ENCODE results near the gene VGLL4. TPM values are rescaled to one million over a fixed set of nuclear protein-coding genes. Genes with fewer than 3 reads are reported as not detected.
A peak's percentile ranks its signal among the peaks of the same experiment; 100 is the strongest.

Gene VGLL4
- polyA plus RNA-seq, 2 of the 4 experiments (the other 2 are of a cell fraction) = 24.7 to 28.1 TPM

GRCh38 chr3:11583235-11583634, 60.5 kb downstream of the VGLL4 start:
- POLR2A ChIA-PET = no interaction called here

DNA sequence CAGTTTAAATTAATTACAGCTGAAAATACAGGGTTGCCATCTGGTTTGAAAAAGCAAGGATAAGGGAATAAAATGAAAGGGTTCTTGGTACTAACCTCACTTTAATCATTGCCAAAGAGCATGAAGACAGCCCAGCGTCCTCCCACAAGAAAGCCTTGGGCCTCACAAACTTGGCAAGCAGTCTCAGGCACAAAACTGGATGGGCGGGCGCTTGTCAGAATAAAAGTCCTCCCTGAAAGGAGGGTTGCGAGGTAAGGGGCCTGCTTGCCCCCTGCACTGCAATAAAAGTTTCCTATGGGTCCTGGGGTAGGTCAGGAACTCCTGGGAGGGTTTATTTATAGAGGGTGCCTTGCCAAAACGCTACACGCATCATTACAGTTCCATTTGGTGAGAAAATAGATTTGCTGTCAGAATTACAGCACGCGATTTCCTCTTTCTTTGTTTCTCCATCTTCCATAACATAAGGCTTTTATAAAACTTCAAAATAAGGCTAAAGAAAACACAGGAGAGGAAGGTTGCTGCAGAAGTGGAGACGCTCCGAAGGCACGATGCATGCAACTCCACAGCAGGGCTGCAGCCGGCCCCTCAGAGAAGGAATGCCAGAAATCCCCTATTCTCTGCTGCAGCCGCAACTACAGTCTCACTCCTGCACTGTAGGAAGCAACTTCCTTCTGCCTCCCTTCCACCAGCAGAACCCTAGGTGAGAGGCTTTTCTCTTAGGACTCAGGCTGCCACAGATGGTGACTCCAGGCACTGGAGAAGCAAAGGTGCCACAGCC, 61.3 kb downstream of the VGLL4 start:
- no peak overlapping the region for H3K4me3 ChIP-seq
- ATAC-seq (peak in 1 of 2 experiments; percentile 52; a peak in 2 of 6 replicates), FAIRE-seq (no peak), DNase-seq (ENCODE audit: low read depth in 1 of 2, low spot score in 1 of 2) (no peak)
- H3K27ac ChIP-seq = no peak overlapping the region
- no peak overlapping the region for H3K4me2 ChIP-seq
- peaks cover 14% of the 10 kb centered on the region; the same call in 2 of the 3 replicates for H3K4me1 ChIP-seq
- WGBS (ENCODE audit: missing lambda C conversion rate) = 67% methylated on average over 13 of the region's 13 CpGs
- H3K9me3 ChIP-seq = no peaks in the 10 kb centered on the region
- no peak for TF ChIP-seq NFE2L2 (conservative IDR thresholded peaks at IDR 0.05; ENCODE audit: low read length)
- ChIA-PET POLR2A (no interaction called here), CTCF (interaction anchor here (1.1 to 1.3 kb wide), 2 partner anchors 14 to 203 kb away, joined by 3 read pairs; no protein-coding TSS in a partner anchor)

More at GRCh38 chr3:11583235-11583634, 60.5 kb downstream of the VGLL4 start:
- CTCF ChIA-PET = interaction anchor here (1.2 kb wide), 1 partner anchor 20 kb away, joined by 3 read pairs; no protein-coding TSS in a partner anchor
- no peak overlapping the region for H3K4me2 ChIP-seq
- no peak for DNase-seq (ENCODE audit: low read depth in 1 of 2, low spot score in 1 of 2)
- no peak overlapping the region for H3K27ac ChIP-seq
- H3K4me1 ChIP-seq = peaks cover 14% of the 10 kb centered on the region; the same call in 2 of the 3 replicates
- H3K9me3 ChIP-seq = no peaks in the 10 kb centered on the region
- FAIRE-seq = no peak
- ATAC-seq = no peak
- TF ChIP-seq TFCP2L1 (CRISPR knock-in tag; IDR thresholded peaks at IDR 0.05) (no peak), CBX8 (IDR thresholded peaks at IDR 0.05) (no peak), RARB (CRISPR knock-in tag; IDR thresholded peaks at IDR 0.05) (no peak), EHF (CRISPR knock-in tag; IDR thresholded peaks at IDR 0.05) (no peak), POLR2AphosphoS2 (conservative IDR thresholded peaks at IDR 0.05; ENCODE audit: low read length) (no peak), GATA3 (IDR thresholded peaks at IDR 0.05; ENCODE audit: borderline replicate concordance) (no peak), PBX3 (IDR thresholded peaks at IDR 0.05) (no peak), ZNF302 (CRISPR knock-in tag; IDR thresholded peaks at IDR 0.05) (no peak), SREBF2 (IDR thresholded peaks at IDR 0.05) (no peak), ZFP36 (IDR thresholded peaks at IDR 0.05; ENCODE audit: borderline replicate concordance, partially characterized antibody) (no peak), NFE2L2 (conservative IDR thresholded peaks at IDR 0.05; ENCODE audit: low read length) (no peak), ESRRA (IDR thresholded peaks at IDR 0.05; ENCODE audit: borderline replicate concordance, low read length) (no peak), CBX2 (IDR thresholded peaks at IDR 0.05; ENCODE audit: borderline replicate concordance, low read depth) (no peak), CHD4 (IDR thresholded peaks at IDR 0.05; ENCODE audit: borderline replicate concordance) (no peak)
- TF ChIP-seq, protein P1, sequence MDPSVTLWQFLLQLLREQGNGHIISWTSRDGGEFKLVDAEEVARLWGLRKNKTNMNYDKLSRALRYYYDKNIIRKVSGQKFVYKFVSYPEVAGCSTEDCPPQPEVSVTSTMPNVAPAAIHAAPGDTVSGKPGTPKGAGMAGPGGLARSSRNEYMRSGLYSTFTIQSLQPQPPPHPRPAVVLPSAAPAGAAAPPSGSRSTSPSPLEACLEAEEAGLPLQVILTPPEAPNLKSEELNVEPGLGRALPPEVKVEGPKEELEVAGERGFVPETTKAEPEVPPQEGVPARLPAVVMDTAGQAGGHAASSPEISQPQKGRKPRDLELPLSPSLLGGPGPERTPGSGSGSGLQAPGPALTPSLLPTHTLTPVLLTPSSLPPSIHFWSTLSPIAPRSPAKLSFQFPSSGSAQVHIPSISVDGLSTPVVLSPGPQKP (IDR thresholded peaks at IDR 0.05; ENCODE audit: low read depth, low read length) = no peak
- TF ChIP-seq, protein P2, sequence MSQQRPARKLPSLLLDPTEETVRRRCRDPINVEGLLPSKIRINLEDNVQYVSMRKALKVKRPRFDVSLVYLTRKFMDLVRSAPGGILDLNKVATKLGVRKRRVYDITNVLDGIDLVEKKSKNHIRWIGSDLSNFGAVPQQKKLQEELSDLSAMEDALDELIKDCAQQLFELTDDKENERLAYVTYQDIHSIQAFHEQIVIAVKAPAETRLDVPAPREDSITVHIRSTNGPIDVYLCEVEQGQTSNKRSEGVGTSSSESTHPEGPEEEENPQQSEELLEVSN (IDR thresholded peaks at IDR 0.05; ENCODE audit: borderline replicate concordance, low read depth) = no peak
- H3K4me3 ChIP-seq = no peak overlapping the region

- no peaks in the 10 kb centered on the region for H3K9me3 ChIP-seq
- ATAC-seq = no peak; a peak in 1 of 6 replicates
- 87% methylated on average over 16 of the region's 16 CpGs for WGBS (ENCODE audit: missing lambda C conversion rate)
- H3K4me3 ChIP-seq = no peak overlapping the region
- no peak for FAIRE-seq
- no peak overlapping the region for H3K4me2 ChIP-seq
- no peak overlapping the region for H3K27ac ChIP-seq
- ChIA-PET CTCF (interaction anchor here (1.1 to 1.7 kb wide), 4 partner anchors 13 to 202 kb away, joined by 3 to 4 read pairs (median 3); no protein-coding TSS in a partner anchor), POLR2A (no interaction called here)
- peaks cover 14% of the 10 kb centered on the region; the same call in 2 of the 3 replicates for H3K4me1 ChIP-seq
- no peak for DNase-seq (ENCODE audit: low read depth in 1 of 2, low spot score in 1 of 2)
- no peak for TF ChIP-seq JUN (IDR thresholded peaks at IDR 0.05)
- TF ChIP-seq, protein P3, sequence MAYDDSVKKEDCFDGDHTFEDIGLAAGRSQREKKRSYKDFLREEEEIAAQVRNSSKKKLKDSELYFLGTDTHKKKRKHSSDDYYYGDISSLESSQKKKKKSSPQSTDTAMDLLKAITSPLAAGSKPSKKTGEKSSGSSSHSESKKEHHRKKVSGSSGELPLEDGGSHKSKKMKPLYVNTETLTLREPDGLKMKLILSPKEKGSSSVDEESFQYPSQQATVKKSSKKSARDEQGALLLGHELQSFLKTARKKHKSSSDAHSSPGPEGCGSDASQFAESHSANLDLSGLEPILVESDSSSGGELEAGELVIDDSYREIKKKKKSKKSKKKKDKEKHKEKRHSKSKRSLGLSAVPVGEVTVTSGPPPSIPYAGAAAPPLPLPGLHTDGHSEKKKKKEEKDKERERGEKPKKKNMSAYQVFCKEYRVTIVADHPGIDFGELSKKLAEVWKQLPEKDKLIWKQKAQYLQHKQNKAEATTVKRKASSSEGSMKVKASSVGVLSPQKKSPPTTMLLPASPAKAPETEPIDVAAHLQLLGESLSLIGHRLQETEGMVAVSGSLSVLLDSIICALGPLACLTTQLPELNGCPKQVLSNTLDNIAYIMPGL (CRISPR knock-in tag; IDR thresholded peaks at IDR 0.05; ENCODE audit: borderline replicate concordance) = no peak
- no peak for TF ChIP-seq EHMT2 (IDR thresholded peaks at IDR 0.05; ENCODE audit: low read depth)
- no peak for TF ChIP-seq KDM5A (IDR thresholded peaks at IDR 0.05)
- TF ChIP-seq GATA3 (IDR thresholded peaks at IDR 0.05; ENCODE audit: borderline replicate concordance) = no peak
- TF ChIP-seq CBX8 (IDR thresholded peaks at IDR 0.05) = no peak
- no peak for TF ChIP-seq RARB (CRISPR knock-in tag; IDR thresholded peaks at IDR 0.05)
- TF ChIP-seq ATOH8 (CRISPR knock-in tag; IDR thresholded peaks at IDR 0.05; ENCODE audit: low read depth) = no peak
- TF ChIP-seq KDM1A (IDR thresholded peaks at IDR 0.05; ENCODE audit: low read depth) = no peak
- TF ChIP-seq, protein P1 (IDR thresholded peaks at IDR 0.05; ENCODE audit: low read depth, low read length) = no peak
- TF ChIP-seq HEYL (CRISPR knock-in tag; IDR thresholded peaks at IDR 0.05) = no peak
- TF ChIP-seq ZNF302 (CRISPR knock-in tag; IDR thresholded peaks at IDR 0.05) = no peak
Measured at GRCh38 chr3:11581237-11582190, 62.2 kb downstream of the VGLL4 start.

All from A549 (cell line).